Lower leg skin (tissue), 3 donors: ENCODE data around the gene DNAH1.

Source experiments
- CTCF ChIP-seq, 3 donors: fragments of 450-650 bp; IDR thresholded peaks; one replicate each; pipeline ENCODE4 v1.5.1; 2016; ENCODE audit warnings: antibody characterized with exemption in 3 of 3, mild to moderate bottlenecking in 3 of 3, moderate library complexity in 2 of 3
- POLR2A ChIP-seq, 2 donors: fragments of 450-650 bp; IDR thresholded peaks; one replicate each; pipeline ENCODE4 v1.6.1; 2016 to 2017; ENCODE audit warnings: antibody characterized with exemption in 2 of 2, mild to moderate bottlenecking in 1 of 2, moderate library complexity in 1 of 2

GRCh38 chr3:52373676-52374075 lies 57.6 kb downstream of the DNAH1 start:
- no peak for TF ChIP-seq CTCF (IDR thresholded peaks at IDR 0.05)
- no peak for TF ChIP-seq POLR2A (IDR thresholded peaks at IDR 0.05)
